Panc1 (cell line): Measurements from ENCODE around the gene CEP131. TPM values are rescaled to one million over a fixed set of nuclear protein-coding genes. Genes with fewer than 3 reads are reported as not detected.

Experiments used
- ATAC-seq: fragments of 200-7000 bp; cut with Tn5 transposase; 2 replicates; pipeline ENCODE4 v1.9.1; 2020; ENCODE audit warnings: mild to moderate bottlenecking, moderate library complexity
- BruUV-seq: library from RNA; stranded (reverse); fragments of 400-500 nt; replicated peaks from 2 replicates; lab custom pipeline; 2021; lab: Mats Ljungman, UMichigan
- CTCF ChIA-PET: fragments of 300-600 bp; sonication (Branson Sonifier 250); formaldehyde crosslinking; loops from one replicate; lab custom pipeline; 2022; ENCODE audit warnings: antibody characterized with exemption; lab: Charles Lee
- POLR2A ChIA-PET: fragments of 300-600 bp; sonication (Branson Sonifier 250); formaldehyde crosslinking; loops from one replicate; lab custom pipeline; 2022; ENCODE audit warnings: antibody characterized with exemption; lab: Charles Lee
- DNase-seq: peaks from one replicate; pipeline ENCODE4 v3.0.0-alpha.2; 2010; ENCODE audit warnings: low read depth, low spot score
- H3K27ac ChIP-seq: 2 replicates; pipeline ENCODE4 v1.5.1; 2011; ENCODE audit warnings: mild to moderate bottlenecking, low read length, inconsistent platforms
- H3K27me3 ChIP-seq: fragments of 200-500 bp; sonication (Bioruptor generic); 2 replicates; pipeline ENCODE4 v1.6.0; 2014; ENCODE audit warnings: low read length, inconsistent platforms; ENCODE audit not compliant: control insufficient read depth, insufficient read depth
- H3K36me3 ChIP-seq: fragments of 200-500 bp; sonication (Bioruptor generic); 2 replicates; pipeline ENCODE4 v1.5.1; 2014; ENCODE audit warnings: inconsistent platforms, mild to moderate bottlenecking, low read length, moderate library complexity; ENCODE audit not compliant: control insufficient read depth, insufficient read depth
- H3K4me1 ChIP-seq: 2 replicates; pipeline ENCODE4 v1.5.1; 2011; ENCODE audit warnings: inconsistent platforms, mild to moderate bottlenecking, low read length, moderate library complexity; ENCODE audit not compliant: control insufficient read depth, insufficient read depth
- H3K4me3 ChIP-seq, 2 experiments: 2 replicates each; pipeline ENCODE4 v1.5.1; 2011 to 2012; ENCODE audit warnings: low read depth in 2 of 2, low read length in 2 of 2, mild to moderate bottlenecking in 2 of 2, inconsistent platforms in 1 of 2, moderate library complexity in 1 of 2
- H3K9me3 ChIP-seq: fragments of 200-500 bp; sonication (Bioruptor generic); 2 replicates; pipeline ENCODE4 v1.5.1; 2014; ENCODE audit warnings: low read depth, mild to moderate bottlenecking, inconsistent platforms, low read length, moderate library complexity; ENCODE audit not compliant: control insufficient read depth, insufficient read depth
- POLR2AphosphoS5 ChIP-seq: IDR thresholded peaks from 2 replicates; pipeline ENCODE4 v1.6.1; 2012; ENCODE audit warnings: mild to moderate bottlenecking, low read depth, low read length, moderate library complexity
- SIN3A ChIP-seq: IDR thresholded peaks from 2 replicates; pipeline ENCODE4 v1.6.1; 2012; ENCODE audit warnings: low read depth, mild to moderate bottlenecking, low read length, moderate library complexity, borderline replicate concordance; ENCODE audit not compliant: insufficient read depth
- TCF7L2 ChIP-seq: IDR thresholded peaks from 2 replicates; pipeline ENCODE4 v1.6.1; 2011; ENCODE audit warnings: mild to moderate bottlenecking, low read depth, low read length, inconsistent platforms
- in situ Hi-C: cut with HindIII; loops from 2 replicates; pipeline ENCODE4 v1.10.0; 2016; ENCODE audit warnings: low sequenced_read_pairs, low pct_unique_long_range_greater_than_20kb
- intact Hi-C: fragments of 100-400 bp; cut with micrococcal nuclease; formaldehyde crosslinking; loops from one replicate; pipeline ENCODE4 v1.10.0; 2022; ENCODE audit not compliant: unreplicated experiment
- total RNA-seq: library from RNA; stranded (reverse); gene quantifications from one replicate; pipeline ENCODE4 v1.2.1, GENCODE V29; 2021; ENCODE audit not compliant: unreplicated experiment
- TF ChIP-seq, protein P1 (sequence below): fragments of 450-650 bp; IDR thresholded peaks from 2 replicates; pipeline ENCODE4 v1.5.1; 2017; ENCODE audit warnings: mild to moderate bottlenecking
- TF ChIP-seq, protein P2 (sequence below), 2 experiments: IDR thresholded peaks; 2 replicates each; pipeline ENCODE4 v1.6.1; 2011 to 2012; ENCODE audit warnings: low read depth in 2 of 2, control low read depth in 1 of 2, low read length in 1 of 2, mild to moderate bottlenecking in 1 of 2, moderate library complexity in 1 of 2; ENCODE audit not compliant: insufficient read depth in 1 of 2

The CEP131 gene
- total RNA-seq, 1 experiment from 2014 or later, result 26.0 TPM

DNA sequence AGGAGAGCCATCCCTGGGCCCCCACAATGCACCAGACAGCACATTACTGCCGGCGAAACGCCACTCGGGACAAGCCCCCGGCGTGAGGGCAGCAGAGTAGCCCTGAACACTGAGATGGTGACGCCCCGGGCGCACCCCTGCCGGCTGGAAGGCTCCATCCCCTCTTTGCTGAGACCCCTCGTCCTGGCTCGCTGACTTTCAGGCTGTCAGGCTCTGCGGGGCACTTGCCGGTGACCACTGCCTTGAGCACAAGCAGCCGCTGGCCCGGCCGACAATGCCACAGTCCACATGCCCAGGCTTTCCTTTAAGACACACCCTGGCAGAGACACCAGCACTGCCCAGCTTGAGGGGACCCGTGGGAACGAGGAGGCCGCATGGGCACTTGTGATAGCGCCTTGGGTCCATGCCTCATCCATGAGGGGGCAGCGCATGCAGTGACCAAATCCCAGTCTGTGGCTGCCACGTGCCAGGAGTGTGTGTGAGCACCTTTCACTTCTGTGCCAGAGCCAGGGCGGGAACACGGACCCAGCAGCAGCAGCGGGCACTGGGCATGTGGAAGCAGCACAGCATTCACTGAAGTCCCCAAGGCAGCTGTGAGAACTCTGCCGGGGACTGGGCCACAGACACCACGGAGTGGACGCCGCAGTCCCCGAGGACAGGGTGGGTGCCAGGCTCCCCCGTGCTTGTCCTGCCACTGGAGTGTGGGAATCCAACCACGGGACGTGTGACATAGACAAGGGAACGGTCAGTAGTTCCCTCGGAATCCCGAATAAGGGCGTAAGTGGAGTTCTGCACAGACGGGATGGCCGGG is 40.8 kb upstream of the CEP131 start:
- DNase-seq (no peak), ATAC-seq (no peak)
- TF ChIP-seq POLR2AphosphoS5, result no peak
- no peak for TF ChIP-seq TCF7L2
- TF ChIP-seq, protein P1, sequence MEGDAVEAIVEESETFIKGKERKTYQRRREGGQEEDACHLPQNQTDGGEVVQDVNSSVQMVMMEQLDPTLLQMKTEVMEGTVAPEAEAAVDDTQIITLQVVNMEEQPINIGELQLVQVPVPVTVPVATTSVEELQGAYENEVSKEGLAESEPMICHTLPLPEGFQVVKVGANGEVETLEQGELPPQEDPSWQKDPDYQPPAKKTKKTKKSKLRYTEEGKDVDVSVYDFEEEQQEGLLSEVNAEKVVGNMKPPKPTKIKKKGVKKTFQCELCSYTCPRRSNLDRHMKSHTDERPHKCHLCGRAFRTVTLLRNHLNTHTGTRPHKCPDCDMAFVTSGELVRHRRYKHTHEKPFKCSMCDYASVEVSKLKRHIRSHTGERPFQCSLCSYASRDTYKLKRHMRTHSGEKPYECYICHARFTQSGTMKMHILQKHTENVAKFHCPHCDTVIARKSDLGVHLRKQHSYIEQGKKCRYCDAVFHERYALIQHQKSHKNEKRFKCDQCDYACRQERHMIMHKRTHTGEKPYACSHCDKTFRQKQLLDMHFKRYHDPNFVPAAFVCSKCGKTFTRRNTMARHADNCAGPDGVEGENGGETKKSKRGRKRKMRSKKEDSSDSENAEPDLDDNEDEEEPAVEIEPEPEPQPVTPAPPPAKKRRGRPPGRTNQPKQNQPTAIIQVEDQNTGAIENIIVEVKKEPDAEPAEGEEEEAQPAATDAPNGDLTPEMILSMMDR, result no peak
- no peaks in the 10 kb centered on the region for H3K9me3 ChIP-seq
- ChIA-PET CTCF (no interaction called here), POLR2A (no interaction called here)
- BruUV-seq, result no TSS peak
- no peak overlapping the region for H3K4me3 ChIP-seq
- no peaks in the 10 kb centered on the region for H3K27me3 ChIP-seq
- in situ Hi-C loops, result no loop called here
- intact Hi-C loops, result no loop called here
- H3K27ac ChIP-seq, result no peak overlapping the region
- H3K4me1 ChIP-seq, result no peaks in the 10 kb centered on the region
- peaks cover 19% of the 10 kb centered on the region; the same call in 1 of the 2 replicates for H3K36me3 ChIP-seq

DNA sequence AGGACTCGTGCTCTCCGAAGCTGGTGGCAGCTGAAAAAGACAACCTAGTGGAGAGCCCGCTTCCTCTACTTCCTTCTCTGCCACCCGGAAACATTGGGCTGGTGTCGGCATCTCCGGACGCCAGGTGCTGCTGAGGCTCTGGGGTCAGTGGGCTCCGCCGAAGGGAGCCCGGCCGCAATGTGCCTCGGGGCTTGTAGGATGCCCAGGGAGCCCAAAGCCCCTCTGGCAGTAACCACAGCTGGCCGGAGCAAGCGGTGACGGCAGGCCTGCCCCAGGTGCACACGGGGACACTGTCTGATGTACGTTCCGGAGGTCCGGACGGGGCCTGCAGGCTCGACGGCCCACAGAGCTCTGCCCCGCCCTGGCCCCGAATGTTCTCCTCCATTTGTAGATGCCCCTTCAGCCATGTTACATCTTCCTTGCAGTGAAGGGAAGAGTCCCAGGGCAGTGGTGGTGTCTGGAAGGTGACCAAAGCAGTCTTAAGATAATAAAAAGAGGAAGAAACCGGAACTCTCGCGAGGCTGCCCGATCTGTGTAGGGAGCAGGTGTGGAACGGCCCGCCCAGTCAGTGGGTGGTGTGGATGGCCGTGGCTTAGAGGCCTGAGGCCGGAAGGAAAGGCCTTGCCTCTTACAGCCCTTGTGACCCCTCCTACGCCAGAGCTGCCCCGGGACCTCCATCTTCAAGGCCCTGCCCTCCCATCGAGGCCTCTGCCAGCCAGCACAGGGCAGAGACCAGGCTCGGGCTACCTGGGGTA is 39.0 kb upstream of the CEP131 start:
- H3K9me3 ChIP-seq, result no peaks in the 10 kb centered on the region
- in situ Hi-C loops (no loop called here), intact Hi-C loops (no loop called here)
- no peak for TF ChIP-seq TCF7L2
- TF ChIP-seq SIN3A, result no peak
- TF ChIP-seq, protein P2, sequence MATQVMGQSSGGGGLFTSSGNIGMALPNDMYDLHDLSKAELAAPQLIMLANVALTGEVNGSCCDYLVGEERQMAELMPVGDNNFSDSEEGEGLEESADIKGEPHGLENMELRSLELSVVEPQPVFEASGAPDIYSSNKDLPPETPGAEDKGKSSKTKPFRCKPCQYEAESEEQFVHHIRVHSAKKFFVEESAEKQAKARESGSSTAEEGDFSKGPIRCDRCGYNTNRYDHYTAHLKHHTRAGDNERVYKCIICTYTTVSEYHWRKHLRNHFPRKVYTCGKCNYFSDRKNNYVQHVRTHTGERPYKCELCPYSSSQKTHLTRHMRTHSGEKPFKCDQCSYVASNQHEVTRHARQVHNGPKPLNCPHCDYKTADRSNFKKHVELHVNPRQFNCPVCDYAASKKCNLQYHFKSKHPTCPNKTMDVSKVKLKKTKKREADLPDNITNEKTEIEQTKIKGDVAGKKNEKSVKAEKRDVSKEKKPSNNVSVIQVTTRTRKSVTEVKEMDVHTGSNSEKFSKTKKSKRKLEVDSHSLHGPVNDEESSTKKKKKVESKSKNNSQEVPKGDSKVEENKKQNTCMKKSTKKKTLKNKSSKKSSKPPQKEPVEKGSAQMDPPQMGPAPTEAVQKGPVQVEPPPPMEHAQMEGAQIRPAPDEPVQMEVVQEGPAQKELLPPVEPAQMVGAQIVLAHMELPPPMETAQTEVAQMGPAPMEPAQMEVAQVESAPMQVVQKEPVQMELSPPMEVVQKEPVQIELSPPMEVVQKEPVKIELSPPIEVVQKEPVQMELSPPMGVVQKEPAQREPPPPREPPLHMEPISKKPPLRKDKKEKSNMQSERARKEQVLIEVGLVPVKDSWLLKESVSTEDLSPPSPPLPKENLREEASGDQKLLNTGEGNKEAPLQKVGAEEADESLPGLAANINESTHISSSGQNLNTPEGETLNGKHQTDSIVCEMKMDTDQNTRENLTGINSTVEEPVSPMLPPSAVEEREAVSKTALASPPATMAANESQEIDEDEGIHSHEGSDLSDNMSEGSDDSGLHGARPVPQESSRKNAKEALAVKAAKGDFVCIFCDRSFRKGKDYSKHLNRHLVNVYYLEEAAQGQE (IDR thresholded peaks at IDR 0.05; ENCODE audit: insufficient read depth in 1 of 2, low read depth in 2 of 2, low read length in 1 of 2), result no peak
- TF ChIP-seq, protein P1, result no peak
- TF ChIP-seq POLR2AphosphoS5, result no peak
- ChIA-PET CTCF (no interaction called here), POLR2A (interaction anchor here (0.6 kb wide), 1 partner anchor 34 kb away, joined by 7 read pairs; the partner anchor contains the start of gene SLC38A10)
- no peak overlapping the region for H3K4me3 ChIP-seq
- no TSS peak for BruUV-seq
- DNase-seq (no peak), ATAC-seq (no peak)
- no peak overlapping the region for H3K27ac ChIP-seq
- no peaks in the 10 kb centered on the region for H3K27me3 ChIP-seq
- no peaks in the 10 kb centered on the region; the same call in 1 of the 2 replicates for H3K4me1 ChIP-seq
- H3K36me3 ChIP-seq, result peaks cover 10% of the 10 kb centered on the region; the same call in 1 of the 2 replicates
